Neutrophil (primary cell): Measurements from ENCODE around the gene SEMA7A.
"Not testable (repeated sequence)": the region's sequence is repeated elsewhere in the genome, so short reads cannot be mapped to it uniquely, and the experiment has no call there.

Experiments
- H3K27ac ChIP-seq: fragments of 200-600 bp; sonication (generic); 2 replicates; pipeline ENCODE4 v1.5.1; 2016; ENCODE audit warnings: mild to moderate bottlenecking, moderate library complexity
- H3K27me3 ChIP-seq: fragments of 200-600 bp; sonication (generic); 2 replicates; pipeline ENCODE4 v1.6.0; 2016; ENCODE audit warnings: mild to moderate bottlenecking
- H3K36me3 ChIP-seq: fragments of 200-600 bp; sonication (generic); 2 replicates; pipeline ENCODE4 v1.5.1; 2017
- H3K4me1 ChIP-seq, 2 experiments: fragments of 200-600 bp in 1 of 2; sonication (generic) in 1 of 2; 1 replicate in 1 of 2; 2 replicates in 1 of 2; pipeline versions ENCODE4 v1.5.1 to v1.6.1; 2013 to 2016; ENCODE audit warnings: low read depth in 1 of 2, low read length in 1 of 2, mild to moderate bottlenecking in 1 of 2, moderate library complexity in 1 of 2; ENCODE audit not compliant: control insufficient read depth in 1 of 2, insufficient read depth in 1 of 2
- H3K4me3 ChIP-seq, 2 experiments: fragments of 200-600 bp in 1 of 2; sonication (generic) in 1 of 2; 1 replicate in 1 of 2; 2 replicates in 1 of 2; pipeline ENCODE4 v1.5.1; 2013 to 2016; ENCODE audit warnings: low read depth in 1 of 2, low read length in 1 of 2, mild to moderate bottlenecking in 1 of 2, moderate library complexity in 1 of 2
- H3K9me3 ChIP-seq: fragments of 200-600 bp; sonication (generic); 2 replicates; pipeline ENCODE4 v1.5.1; 2016
- CTCF ChIP-seq: fragments of 200-600 bp; sonication (generic); IDR thresholded peaks from 2 replicates; pipeline ENCODE4 v1.5.1; 2016; ENCODE audit warnings: antibody characterized with exemption

SEMA7A gene

GRCh38 chr15:74460871-74461846 lies 27.4 kb upstream of the SEMA7A start, which contains the start of gene UBL7:
Gene UBL7, minus strand, starts transcription at chr15:74461160. Its CDS starts 2,293 bp downstream, at chr15:74458867.
- H3K4me1 ChIP-seq: peaks cover 20 to 30% of the 10 kb centered on the region in 2 experiments
- no peaks in the 10 kb centered on the region for H3K27me3 ChIP-seq
- peak within 1 kb of the TSS; percentile 80 to 81 for H3K4me3 ChIP-seq
- peak; percentile 62 for TF ChIP-seq CTCF
- H3K36me3 ChIP-seq: peaks cover 22% of the 10 kb centered on the region
- no peaks in the 10 kb centered on the region for H3K9me3 ChIP-seq
- peak within 1 kb of the TSS; percentile 89 for H3K27ac ChIP-seq

DNA sequence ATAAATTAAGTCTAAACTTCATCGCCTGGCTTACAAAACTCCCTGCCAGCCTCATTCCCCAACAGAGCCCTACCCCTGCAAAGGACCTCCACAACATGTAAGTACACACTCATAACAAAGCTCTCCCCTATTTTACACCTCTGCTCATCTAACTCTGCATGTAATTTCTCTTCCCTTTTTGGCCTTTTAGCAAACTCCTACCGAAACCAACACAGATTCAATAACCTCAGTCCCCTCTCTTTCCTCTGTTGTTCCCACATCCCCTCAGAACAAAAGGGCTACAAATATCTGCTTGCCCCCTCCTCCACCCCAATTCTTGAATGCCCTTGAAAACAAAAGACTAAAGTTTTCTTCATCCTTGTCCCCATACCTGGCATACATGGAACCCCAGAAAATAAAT lies 26.5 kb upstream of the SEMA7A start:
- peak overlapping the region; percentile 89 for H3K27ac ChIP-seq
- H3K4me3 ChIP-seq: peak overlapping the region; percentile 80 to 81
- no peaks in the 10 kb centered on the region for H3K9me3 ChIP-seq
- H3K4me1 ChIP-seq: peaks cover 20 to 30% of the 10 kb centered on the region in 2 experiments
- H3K27me3 ChIP-seq: no peaks in the 10 kb centered on the region
- peaks cover 30% of the 10 kb centered on the region for H3K36me3 ChIP-seq
- TF ChIP-seq CTCF: no peak

- Histone ChIP-seq H3K4me3 (peak overlapping the region in 1 of 2 experiments; percentile 81), H3K27ac (peak overlapping the region; percentile 89), H3K4me1 (peaks cover 20 to 30% of the 10 kb centered on the region in 2 experiments), H3K36me3 (peaks cover 35% of the 10 kb centered on the region)
- not testable (repeated sequence) for H3K9me3 ChIP-seq, H3K27me3 ChIP-seq
Observed at GRCh38 chr15:74459798-74460197, 26.0 kb upstream of the SEMA7A start.

GRCh38 chr15:74458473-74458872 lies 24.7 kb upstream of the SEMA7A start:
- Histone ChIP-seq H3K4me1 (peaks cover 18 to 20% of the 10 kb centered on the region in 2 experiments), H3K36me3 (peaks cover 49% of the 10 kb centered on the region), H3K4me3 (no peak overlapping the region), H3K27ac (no peak overlapping the region), H3K27me3 (no peaks in the 10 kb centered on the region), H3K9me3 (no peaks in the 10 kb centered on the region)
- TF ChIP-seq CTCF: no peak

DNA sequence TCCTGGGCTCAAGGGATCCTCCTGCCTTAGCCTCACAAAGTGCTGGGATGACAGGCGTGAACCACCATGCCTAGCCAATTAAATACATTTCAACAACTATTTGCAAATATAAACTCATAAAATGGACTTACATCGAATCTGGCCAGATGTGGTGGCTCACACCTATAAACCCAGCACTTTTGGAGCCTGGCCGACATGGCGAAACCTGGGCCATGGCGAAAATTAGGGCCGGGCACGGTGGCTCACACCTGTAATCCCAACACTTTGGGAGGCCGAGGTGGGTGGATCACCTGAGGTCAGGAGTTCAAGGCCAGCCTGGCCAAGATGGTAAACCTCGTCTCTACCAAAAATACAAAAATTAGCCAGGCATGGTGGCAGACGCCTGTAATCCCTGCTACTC lies 23.3 kb upstream of the SEMA7A start:
- H3K4me3 ChIP-seq, H3K27me3 ChIP-seq, H3K9me3 ChIP-seq, H3K27ac ChIP-seq: not testable (repeated sequence)
- Histone ChIP-seq H3K4me1 (peaks cover 16 to 19% of the 10 kb centered on the region in 2 experiments), H3K36me3 (peaks cover 62% of the 10 kb centered on the region)

GRCh38 chr15:74454764-74455500 lies 21.2 kb upstream of the SEMA7A start:
- no peaks in the 10 kb centered on the region for H3K9me3 ChIP-seq
- TF ChIP-seq CTCF: no peak
- no peak overlapping the region for H3K4me3 ChIP-seq
- peaks cover under 1% of the 10 kb centered on the region in 2 experiments for H3K4me1 ChIP-seq
- H3K27me3 ChIP-seq: no peaks in the 10 kb centered on the region
- H3K27ac ChIP-seq: no peak overlapping the region
- peaks cover 83% of the 10 kb centered on the region for H3K36me3 ChIP-seq
